ENCODE results near the gene GIPR.
"Not testable (repeated sequence)": the region's sequence is repeated elsewhere in the genome, so short reads cannot be mapped to it uniquely, and the experiment has no call there.

GIPR gene

DNA sequence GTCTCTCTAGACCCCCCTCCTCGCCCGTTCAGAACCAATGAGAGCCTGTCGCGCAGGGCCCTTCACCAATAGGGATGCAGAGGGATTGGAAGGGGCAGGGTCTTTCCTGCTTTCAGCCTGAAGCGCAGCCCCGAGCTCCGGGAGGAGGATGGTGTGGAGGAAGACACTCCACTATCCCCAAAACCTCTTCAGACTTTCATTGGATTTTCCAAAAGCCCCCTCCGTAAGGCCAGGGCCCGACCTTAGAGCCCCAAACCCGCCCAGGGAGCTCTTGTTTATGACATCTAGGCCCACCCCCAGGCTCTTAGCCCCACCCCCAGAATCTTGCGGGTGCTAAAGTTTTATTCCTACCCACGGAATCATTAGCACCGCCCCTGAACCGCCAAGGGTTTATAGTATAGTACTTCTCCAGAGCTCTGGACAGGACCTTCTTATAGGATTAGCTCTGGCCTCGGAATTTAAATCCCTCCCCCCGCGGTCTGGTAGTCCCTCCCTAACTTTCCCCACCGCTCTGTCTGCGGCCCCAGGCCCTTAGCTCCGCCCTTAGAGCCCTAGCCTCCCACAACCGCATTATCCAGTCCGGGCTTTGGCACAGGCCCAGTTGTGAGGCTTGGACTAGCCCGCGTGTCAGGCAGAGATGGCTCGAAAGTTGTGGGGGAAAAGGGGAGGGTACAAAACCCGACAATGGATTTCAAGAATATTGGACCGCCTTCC is 22.2 kb upstream of the GIPR start:
- DNase-seq = peak; percentile 59 to 76 (median 66)

DNA sequence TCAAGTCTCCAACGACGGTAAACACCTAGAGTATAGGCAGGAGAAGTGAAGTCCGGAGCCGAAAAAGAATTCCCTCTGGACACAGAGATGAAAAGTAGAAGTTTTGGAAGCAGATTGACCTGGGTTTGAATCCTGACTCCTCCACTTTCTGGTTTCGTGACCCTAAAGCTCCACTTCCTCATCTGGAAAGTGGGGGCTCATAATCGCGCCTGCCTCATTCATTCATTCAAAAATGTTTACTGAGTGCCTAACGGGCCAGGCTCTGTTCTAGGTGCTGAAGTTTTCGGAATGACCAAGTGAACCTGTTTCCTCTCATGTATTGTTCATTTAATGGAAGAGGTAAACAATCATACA is 21.7 kb upstream of the GIPR start:
- DNase-seq = no peak

DNA sequence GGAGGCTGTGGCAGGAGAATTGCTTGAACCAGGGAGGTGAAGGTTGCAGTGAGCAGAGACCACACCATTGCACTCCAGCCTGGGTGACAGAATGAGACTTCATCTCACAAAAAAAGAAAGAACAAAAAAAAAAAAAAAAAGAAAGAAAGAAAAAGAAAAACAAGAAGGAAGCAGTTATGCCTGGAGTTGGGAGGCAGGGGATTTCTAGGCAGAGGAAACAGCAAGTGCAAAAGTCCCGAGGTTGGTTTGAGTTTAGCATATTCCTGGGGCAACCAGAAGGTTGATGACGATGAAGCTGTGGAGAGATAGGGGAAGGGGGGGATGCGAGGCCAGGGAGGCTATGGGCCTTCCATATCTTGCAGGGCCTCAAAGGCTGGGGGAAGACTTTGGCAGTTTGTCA is 17.3 kb upstream of the GIPR start:
- peak in 2 of 3 donors; percentile 24 to 29 for DNase-seq

DNA sequence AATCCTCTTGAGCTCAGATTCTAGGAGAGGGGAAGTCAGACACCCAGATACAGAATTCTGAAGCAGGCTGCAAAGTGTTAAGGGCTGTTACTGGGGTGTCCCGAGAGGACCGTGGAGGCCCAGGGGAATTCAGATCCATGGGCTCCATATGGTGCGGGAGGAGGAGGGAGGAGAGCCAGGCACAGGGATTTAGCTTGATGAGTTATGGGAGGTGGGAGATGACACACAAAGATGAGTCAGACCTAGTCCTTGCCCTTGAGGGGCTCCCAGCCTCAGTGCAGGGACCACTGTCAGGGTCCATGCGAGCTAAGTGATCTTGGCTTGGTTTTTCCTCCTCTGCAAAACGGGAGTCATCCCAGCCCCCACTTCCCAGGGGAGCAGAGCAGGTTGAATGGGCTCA is 14.4 kb upstream of the GIPR start:
- DNase-seq = no peak

DNA sequence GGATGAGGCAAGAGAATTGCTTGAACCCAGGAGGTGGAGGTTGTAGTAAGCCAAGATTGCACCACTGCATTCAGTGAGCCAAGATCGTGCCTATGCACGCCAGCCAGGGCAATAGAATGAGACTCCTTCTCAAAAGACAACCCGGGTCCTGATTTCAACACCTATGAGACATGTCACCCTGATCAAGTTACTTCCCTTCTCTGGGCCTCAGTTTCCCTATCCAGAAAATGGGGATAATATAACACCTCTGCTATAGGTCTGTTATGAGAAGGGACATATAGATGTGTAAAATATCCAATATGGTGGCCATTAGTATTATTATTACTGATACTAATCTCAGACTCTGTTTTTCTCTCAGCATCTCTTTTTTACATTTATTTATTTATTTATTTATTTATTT is 12.9 kb upstream of the GIPR start:
- no peak for DNase-seq

DNA sequence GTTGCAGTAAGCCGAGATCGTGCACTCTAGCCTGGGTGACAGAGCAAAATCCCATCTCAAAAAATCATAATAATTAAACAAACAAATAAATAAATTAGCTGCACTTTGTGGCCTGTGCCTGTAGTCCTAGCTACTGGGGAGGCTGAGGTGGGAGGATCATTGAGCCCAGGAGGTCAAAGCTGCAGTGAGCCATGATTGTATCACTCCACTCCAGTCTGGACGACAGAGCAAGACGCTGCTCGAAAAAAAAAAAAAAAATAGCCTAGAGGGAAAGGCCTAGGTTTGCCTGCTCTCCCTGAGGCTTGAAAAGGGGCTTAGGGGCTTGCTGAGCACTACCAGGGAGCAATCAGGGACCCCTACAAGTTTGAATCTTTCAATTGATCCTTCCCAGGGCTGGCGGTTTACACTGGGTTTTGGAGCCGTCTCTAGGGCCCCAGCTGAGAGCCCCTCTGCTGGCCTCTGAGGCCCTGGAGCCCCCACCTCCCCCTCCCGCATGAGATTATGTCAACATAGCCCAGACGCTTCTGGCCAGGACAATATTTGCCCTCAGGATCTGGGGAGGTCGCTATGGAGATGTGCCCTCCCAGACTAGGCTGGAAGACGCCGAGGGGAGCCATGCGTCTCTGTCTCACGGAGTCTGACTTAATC is 10.4 kb upstream of the GIPR start:
- no peak for DNase-seq

DNA sequence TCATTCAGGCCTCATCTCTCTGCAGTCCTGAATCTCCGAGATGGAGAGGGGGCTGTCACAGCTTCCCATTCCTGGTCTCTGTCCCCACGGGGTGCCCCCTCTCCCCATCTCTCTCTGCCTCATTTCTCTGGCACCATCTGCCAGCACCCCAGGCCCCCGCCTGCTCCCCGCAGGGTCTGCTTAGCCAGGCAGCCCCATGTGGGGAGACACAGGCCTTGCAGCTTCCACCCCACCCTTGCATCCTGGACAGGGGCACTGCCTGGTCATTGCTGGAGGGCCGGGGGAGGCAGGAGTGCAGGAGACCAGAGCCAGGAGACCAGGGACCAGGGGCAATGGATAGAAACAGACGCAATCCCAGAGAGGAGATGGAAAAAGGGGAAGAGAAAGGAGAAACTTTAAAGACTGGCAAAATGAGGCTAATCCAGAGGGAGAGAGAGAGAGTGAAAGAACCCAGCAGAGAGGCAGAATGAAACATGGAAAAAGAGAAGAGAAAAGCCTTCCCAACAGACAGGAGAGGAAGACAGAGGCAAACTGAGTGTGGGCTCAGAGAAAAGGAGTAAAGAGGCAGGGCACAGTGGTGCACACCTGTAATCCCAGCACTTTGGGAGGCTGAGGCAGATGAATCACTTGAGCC is 8.8 kb upstream of the GIPR start:
- DNase-seq = no peak

DNA sequence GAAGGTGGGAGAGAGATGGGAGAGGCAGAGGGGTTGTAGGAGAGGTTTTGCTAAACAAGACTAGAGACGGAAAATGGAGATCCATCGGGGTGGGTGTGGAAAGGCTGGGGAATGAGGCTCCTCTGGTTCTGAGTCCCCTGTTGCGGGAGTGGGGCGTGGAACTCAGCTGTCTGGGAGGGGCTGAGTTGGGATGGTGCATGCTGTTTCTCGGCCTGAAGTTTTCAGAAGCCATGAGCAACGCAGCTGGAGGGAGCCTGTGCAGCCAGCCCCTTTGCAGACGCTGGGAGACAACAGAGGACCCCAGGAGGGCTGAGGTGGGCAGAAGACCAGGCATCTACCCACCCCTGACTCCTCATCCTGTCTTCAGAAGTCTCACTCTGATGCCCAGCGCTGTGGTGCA is 7.4 kb upstream of the GIPR start:
- DNase-seq = no peak

DNA sequence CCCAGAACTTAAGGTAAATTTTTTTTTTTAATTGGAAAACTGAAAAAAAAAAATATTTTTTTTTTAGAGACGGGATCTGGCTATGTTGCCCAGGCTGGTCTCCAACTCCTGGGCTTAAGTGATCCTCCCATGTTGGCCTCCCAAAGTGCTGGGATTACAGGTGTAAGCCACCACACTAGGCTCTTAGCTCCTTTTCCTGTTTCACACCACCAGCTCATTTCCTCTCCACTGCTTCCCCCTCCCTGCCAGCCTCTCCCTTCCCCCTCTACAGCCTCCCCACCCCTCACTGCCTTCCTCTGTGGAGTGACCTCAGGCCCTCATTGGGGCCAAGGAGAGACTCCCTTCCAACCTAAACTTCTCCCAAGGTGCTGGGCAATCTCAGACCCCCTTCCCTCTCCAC is 4.2 kb upstream of the GIPR start:
- no peak for DNase-seq

DNA sequence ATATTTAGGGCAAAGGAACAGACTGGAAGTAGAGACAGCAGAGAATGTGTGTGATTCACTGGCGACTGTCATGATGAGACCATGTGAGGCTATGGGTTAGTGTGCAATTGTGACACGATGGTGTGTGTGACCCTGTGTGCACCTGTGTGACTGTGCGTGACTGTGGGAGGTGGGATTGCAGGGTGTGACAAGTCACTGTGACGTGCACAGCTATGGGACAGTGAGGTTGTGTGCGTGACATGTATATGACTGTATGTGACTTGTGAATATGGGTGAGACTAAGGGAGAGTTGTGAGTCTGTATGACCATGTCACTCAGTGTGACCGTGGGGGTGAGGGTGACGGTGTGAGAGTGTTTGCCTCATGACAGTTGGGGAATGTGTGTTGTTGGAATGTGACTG is 3.4 kb upstream of the GIPR start:
- DNase-seq = peak in 1 of 3 donors; percentile 9

DNA sequence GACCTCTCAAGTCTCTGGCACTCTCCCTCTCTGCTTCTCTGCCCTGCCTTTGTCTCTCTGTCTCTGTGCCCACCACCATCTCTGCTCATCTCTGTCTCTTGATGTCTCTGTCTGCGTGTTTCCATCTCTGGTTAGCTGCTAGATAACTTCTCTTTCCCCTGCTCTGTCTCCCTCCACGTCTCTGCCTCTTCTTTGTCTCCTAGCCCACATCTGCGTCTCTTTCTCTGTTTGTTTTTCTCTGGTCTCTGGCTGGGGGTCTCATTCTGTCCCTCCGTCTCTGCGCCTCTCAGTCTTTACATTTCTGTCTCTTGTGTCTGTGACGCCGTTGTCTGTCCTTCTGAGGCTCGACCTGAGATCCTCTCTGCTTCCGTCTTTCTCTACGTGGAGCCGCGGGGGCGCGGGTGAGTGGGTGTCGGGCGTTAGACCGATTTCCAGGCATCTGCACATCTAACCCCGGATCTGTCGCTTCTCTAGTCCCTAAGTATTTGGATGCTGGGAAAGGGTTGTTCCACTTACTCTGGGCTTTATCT is 386 bp downstream of the GIPR start:
- peak; percentile 44 to 58 (median 53) for DNase-seq

DNA sequence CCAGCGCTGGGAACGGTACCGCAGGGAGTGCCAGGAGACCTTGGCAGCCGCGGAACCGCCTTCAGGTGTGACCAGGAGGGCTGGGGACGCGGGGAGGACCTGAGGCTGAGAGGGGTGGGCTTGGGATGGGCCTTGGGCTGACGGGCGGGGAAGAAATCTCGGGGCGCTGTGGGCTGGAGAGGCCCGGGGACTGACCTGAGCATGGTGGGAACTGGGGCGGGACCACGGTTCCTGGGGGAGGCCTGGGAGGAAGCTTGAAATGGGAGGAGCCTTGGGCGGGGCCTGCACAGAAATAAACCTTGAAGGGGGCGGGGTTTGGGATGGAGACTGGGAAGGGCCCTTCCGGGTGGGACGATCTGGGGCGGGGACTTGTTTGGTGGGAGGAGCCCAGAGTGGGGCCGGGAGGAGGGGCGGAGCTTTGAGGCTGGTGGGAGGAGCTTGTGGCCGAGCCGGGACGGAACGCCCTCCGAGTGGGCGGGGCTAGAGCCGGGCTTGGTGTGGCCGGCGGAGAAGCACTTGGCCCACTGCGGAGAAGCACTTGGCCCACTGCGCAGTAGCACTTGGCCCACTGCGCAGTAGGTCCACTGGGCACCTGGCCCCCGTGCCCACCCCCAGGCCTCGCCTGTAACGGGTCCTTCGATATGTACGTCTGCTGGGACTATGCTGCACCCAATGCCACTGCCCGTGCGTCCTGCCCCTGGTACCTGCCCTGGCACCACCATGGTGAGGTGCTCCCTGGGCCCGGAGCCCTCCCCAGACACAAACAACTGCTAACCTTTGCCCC is 2.8 kb downstream of the GIPR start:
- DNase-seq = peak; percentile 78 to 93 (median 82)

DNA sequence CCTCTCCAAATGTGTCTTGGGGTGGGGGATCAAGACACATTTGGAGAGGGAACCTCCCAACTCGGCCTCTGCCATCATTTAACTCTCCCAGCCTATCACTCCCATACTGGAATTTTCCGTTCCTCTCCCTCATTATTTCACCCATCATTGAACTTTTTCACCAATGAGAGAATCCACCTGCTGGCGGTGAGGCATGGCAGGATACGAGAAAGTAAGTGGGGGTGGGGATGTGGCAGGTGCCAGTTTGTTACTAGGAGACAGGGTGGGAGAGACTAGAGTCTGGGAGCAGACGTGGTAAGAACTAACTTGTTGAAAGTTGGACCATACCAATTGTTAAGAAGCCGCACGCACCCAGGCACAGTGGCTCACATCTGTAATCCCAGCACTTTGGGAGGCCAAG is 6.9 kb downstream of the GIPR start:
- no peak for DNase-seq

DNA sequence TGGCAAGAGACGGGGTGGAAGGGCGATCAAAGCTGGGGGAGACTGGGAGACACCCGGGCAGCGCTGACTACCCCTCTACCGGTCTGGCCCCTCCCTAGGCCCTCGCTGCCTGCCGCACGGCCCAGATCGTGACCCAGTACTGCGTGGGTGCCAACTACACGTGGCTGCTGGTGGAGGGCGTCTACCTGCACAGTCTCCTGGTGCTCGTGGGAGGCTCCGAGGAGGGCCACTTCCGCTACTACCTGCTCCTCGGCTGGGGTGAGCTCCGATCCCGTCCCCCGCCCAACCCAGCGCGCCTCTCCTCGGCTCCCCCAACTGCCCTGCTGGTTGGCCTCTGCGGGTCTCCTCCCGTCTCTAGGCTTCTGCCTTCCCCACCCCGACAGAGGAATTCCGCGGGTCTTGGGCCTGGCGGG is 8.8 kb downstream of the GIPR start:
- DNase-seq = no peak

DNA sequence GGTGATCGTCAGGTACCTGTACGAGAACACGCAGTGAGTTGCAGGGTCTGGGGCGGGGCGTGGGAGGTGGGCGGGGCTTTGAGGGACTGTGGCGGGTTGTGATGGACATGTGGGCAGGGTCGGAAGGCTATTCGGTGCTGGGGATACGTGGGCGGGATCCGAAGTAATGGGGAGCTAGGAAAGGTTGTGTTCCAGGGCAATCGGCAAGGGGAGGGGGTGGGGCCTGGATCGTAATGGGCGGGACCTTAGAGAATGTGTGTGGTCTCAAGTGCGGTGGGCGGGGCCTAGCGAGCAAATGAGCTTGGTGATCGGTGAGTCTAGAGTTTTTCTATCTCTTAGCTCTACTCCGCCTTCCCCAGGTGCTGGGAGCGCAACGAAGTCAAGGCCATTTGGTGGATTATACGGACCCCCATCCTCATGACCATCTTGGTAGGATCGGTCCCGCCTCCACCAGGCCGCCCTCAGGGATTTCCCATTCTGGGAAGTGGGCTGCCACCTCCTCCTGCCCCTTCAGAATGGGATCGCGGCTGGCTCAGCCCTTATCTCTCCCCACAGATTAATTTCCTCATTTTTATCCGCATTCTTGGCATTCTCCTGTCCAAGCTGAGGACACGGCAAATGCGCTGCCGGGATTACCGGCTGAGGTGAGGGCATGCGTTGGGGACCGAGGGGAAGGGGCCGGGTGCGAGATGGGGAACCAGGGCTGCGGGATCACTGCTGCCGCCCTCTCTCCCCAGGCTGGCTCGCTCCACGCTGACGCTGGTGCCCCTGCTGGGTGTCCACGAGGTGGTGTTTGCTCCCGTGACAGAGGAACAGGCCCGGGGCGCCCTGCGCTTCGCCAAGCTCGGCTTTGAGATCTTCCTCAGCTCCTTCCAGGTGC is 9.6 kb downstream of the GIPR start:
- DNase-seq = peak; percentile 56 to 70 (median 57)

DNA sequence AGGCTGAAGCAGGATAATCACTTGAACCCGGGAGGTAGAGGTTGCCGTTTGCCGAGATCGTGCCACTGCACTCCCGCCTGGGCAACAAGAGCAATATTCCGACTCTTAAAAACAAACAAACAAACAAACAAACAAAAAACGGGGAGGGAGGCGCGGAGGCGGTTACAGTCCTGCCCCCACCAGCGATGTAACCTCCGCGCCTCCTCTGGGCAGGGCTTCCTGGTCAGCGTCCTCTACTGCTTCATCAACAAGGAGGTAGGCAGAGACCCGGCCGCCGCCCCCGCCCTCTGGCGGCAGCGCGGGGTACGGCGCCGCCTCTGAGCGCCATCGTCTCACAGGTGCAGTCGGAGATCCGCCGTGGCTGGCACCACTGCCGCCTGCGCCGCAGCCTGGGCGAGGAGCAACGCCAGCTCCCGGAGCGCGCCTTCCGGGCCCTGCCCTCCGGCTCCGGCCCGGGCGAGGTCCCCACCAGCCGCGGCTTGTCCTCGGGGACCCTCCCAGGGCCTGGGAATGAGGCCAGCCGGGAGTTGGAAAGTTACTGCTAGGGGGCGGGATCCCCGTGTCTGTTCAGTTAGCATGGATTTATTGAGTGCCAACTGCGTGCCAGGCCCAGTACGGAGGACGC is 13.5 kb downstream of the GIPR start:
- peak; percentile 80 to 88 (median 84) for DNase-seq

DNA sequence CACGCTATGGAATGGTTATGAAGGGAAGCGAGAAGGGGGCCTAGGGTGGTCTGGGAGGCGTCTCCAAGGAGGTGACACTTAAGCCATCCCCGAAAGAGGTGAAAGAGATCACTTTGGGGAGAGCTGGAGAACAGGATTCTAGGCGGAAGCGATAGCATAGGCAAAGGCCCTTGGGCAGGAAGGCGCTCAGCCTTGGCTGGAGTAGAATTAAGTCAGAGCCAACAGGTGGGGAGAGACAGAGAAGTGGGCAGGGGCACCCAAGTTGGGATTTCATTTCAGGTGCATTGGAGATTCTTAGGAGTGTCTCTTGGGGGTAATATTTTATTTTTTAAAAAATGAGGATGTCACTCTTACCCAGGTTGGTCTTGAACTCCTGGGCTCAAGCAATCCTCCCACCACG is 14.1 kb downstream of the GIPR start:
- no peak for DNase-seq

DNA sequence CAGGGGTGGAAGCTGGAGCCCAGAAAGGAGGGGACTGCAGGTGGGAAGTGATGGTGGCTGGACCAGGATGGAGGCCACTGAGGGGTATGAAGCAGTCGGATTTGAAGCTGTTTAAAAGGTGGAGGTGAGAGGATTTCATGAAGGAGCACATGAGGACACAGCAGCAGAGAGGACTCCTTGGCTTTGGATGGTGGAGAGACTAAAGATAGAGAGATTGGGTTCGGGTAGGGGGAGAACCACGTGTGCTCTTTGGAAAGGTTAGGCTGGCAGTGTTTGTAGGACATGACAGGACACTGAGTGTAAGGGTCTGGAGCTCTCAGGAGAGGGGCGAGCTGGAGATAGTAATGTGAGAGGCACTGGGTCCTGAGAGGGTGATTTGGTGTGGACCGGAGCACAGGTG is 14.9 kb downstream of the GIPR start:
- DNase-seq = no peak

DNA sequence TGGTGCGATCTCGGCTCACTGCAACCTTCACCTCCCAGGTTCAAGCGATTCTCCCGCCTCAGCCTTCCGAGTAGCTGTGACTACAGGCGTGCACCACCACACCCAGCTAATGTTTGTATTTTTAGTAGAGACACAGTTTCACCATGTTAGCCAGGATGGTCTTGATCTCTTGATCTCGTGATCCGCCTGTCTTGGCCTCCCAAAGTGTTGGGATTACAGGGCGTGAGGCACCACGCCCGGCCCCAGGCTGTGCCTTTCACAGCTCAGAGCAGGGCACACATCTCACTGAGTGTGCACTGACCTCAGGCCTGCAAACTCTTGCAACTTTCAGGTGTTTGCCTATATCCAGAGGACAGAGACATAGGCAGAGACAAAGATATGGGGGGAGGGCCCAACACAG is 17.0 kb downstream of the GIPR start:
- not testable (repeated sequence) for DNase-seq

DNA sequence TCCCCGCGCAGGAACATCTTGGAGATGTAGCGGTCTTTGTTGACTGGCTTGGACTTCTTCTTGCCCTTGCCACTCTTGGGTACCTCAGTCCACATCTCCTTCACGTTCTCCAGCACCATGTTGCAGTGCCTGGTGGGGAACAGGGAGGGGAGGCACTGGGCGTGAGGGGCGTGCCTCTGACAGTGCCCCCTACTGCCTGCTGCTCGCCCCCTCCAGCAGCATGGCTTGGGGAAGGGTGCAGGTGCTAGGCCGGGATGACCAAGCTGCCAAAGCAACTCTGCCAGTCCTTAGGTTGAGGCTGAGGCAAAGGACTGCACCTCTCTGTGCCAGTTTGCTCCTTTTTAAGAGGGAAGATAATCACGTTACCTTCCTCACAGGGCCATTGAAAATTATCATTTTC is 19.6 kb downstream of the GIPR start:
- no peak for DNase-seq

DNA sequence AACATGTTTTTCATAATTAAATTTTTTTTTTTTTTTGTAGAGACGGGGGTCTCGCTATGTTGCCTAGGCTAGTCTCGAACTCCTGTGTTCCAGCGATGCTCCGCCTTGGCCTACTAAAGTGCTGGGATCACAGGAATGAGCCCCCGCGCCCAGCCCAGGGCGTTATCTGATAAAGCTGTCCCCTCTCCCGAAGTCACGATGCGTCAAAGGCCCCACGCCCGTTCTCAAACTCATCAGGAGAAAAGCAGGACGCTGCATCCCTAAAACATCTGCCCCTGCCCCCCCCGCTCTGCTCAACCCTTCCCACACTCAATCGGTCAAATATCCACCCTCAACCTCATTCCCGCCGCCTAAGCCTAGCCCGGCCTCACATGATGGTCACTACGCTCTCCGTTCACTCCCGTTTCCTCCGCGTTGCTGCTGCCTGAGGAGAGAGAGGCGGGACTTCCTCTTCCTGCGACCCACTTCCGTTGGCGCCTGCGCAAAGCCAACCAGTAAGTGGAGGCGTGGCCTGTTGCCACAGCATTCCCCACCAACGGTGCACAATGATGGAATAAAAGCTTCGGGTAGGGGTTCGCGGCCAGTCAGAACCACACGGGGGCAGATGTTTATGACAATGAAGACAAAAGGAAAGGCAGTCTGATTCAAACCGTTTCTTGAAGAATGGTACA is 23.6 kb downstream of the GIPR start, which contains the start of gene SNRPD2:
SNRPD2 (minus strand) TSS at position 438 of the 671 bp plus-strand sequence; CDS start at position 373, 65 bp downstream.
- DNase-seq = peak; percentile 97 to 98 (median 98)
